ENCODE results near the gene TRABD2B.

The TRABD2B gene

GRCh38 chr1:48006264-48006663, 9.1 kb upstream of the TRABD2B start:
- H3K4me3 ChIP-seq = no peak overlapping the region
- DNase-seq (ENCODE audit: low spot score in 2 of 2) = no peak
- H3K36me3 ChIP-seq (replicated peaks) = no peaks in the 10 kb centered on the region
- H3K9me3 ChIP-seq = no peaks in the 10 kb centered on the region
- in situ Hi-C loops (cut with MboI; ENCODE audit: low sequenced_read_pairs) = no loop called here
- H3K27me3 ChIP-seq (ENCODE audit: low read depth) = no peaks in the 10 kb centered on the region
- no peaks in the 10 kb centered on the region for H3K4me1 ChIP-seq

- Histone ChIP-seq H3K27me3 (ENCODE audit: low read depth) (no peaks in the 10 kb centered on the region), H3K36me3 (replicated peaks) (no peaks in the 10 kb centered on the region), H3K4me1 (no peaks in the 10 kb centered on the region), H3K9me3 (no peaks in the 10 kb centered on the region), H3K4me3 (no peak overlapping the region)
- no peak for DNase-seq (ENCODE audit: low spot score in 2 of 2)
- in situ Hi-C loops (cut with MboI; ENCODE audit: low sequenced_read_pairs) = no loop called here
These were observed 8.3 kb upstream of the TRABD2B start for GRCh38 chr1:48005253-48006117.

GRCh38 chr1:48003741-48004531, 6.8 kb upstream of the TRABD2B start:
- in situ Hi-C loops (cut with MboI; ENCODE audit: low sequenced_read_pairs) = no loop called here

GRCh38 chr1:48002142-48002541, 5.0 kb upstream of the TRABD2B start:
- no peaks in the 10 kb centered on the region for H3K36me3 ChIP-seq (replicated peaks)
- no peak overlapping the region for H3K4me3 ChIP-seq
- in situ Hi-C loops (cut with MboI; ENCODE audit: low sequenced_read_pairs) = no loop called here
- H3K9me3 ChIP-seq = no peaks in the 10 kb centered on the region
- peaks cover 8% of the 10 kb centered on the region; the same call in 1 of the 2 replicates for H3K27me3 ChIP-seq (ENCODE audit: low read depth)
- no peaks in the 10 kb centered on the region; the same call in 1 of the 2 replicates for H3K4me1 ChIP-seq
- no peak for DNase-seq (ENCODE audit: low spot score in 2 of 2)

More at GRCh38 chr1:48003741-48004531, 6.8 kb upstream of the TRABD2B start:
- no peak for DNase-seq (ENCODE audit: low spot score in 2 of 2)
- H3K27me3 ChIP-seq (ENCODE audit: low read depth) = peaks cover 4% of the 10 kb centered on the region; the same call in 1 of the 2 replicates
- H3K4me1 ChIP-seq = no peaks in the 10 kb centered on the region
- no peaks in the 10 kb centered on the region for H3K36me3 ChIP-seq (replicated peaks)
- no peak overlapping the region for H3K4me3 ChIP-seq
- H3K9me3 ChIP-seq = no peaks in the 10 kb centered on the region

GRCh38 chr1:48001696-48002095, 4.5 kb upstream of the TRABD2B start:
- H3K4me1 ChIP-seq = no peaks in the 10 kb centered on the region; the same call in 1 of the 2 replicates
- in situ Hi-C loops (cut with MboI; ENCODE audit: low sequenced_read_pairs) = no loop called here

GRCh38 chr1:48000883-48001282, 3.7 kb upstream of the TRABD2B start:
- Histone ChIP-seq H3K9me3 (no peaks in the 10 kb centered on the region), H3K4me3 (no peak overlapping the region), H3K4me1 (no peaks in the 10 kb centered on the region; the same call in 1 of the 2 replicates), H3K27me3 (ENCODE audit: low read depth) (peaks cover 8% of the 10 kb centered on the region; the same call in 1 of the 2 replicates), H3K36me3 (replicated peaks) (no peaks in the 10 kb centered on the region)
- DNase-seq (ENCODE audit: low spot score in 2 of 2) = no peak
- in situ Hi-C loops (cut with MboI; ENCODE audit: low sequenced_read_pairs) = no loop called here

More at GRCh38 chr1:48001696-48002095, 4.5 kb upstream of the TRABD2B start:
- peaks cover 8% of the 10 kb centered on the region; the same call in 1 of the 2 replicates for H3K27me3 ChIP-seq (ENCODE audit: low read depth)
- no peaks in the 10 kb centered on the region for H3K36me3 ChIP-seq (replicated peaks)
- no peaks in the 10 kb centered on the region for H3K9me3 ChIP-seq
- no peak overlapping the region for H3K4me3 ChIP-seq
- DNase-seq (ENCODE audit: low spot score in 2 of 2) = no peak

- in situ Hi-C loops (cut with MboI; ENCODE audit: low sequenced_read_pairs) = no loop called here
- Histone ChIP-seq H3K36me3 (replicated peaks) (no peaks in the 10 kb centered on the region), H3K9me3 (no peaks in the 10 kb centered on the region), H3K27me3 (ENCODE audit: low read depth) (peaks cover 8% of the 10 kb centered on the region; the same call in 1 of the 2 replicates), H3K4me1 (no peaks in the 10 kb centered on the region; the same call in 1 of the 2 replicates), H3K4me3 (no peak overlapping the region)
- no peak for DNase-seq (ENCODE audit: low spot score in 2 of 2)
These were observed 1.9 kb upstream of the TRABD2B start for GRCh38 chr1:47999097-47999496.

- no peaks in the 10 kb centered on the region for H3K9me3 ChIP-seq
- no peak overlapping the region for H3K4me3 ChIP-seq
- in situ Hi-C loops (cut with MboI; ENCODE audit: low sequenced_read_pairs) = no loop called here
- no peaks in the 10 kb centered on the region; the same call in 1 of the 2 replicates for H3K4me1 ChIP-seq
- no peaks in the 10 kb centered on the region for H3K36me3 ChIP-seq (replicated peaks)
- DNase-seq (ENCODE audit: low spot score in 2 of 2) = no peak
- H3K27me3 ChIP-seq (ENCODE audit: low read depth) = peaks cover 8% of the 10 kb centered on the region; the same call in 1 of the 2 replicates
These were observed 1.3 kb upstream of the TRABD2B start for GRCh38 chr1:47998396-47998990.

GRCh38 chr1:47996406-47997226, 569 bp downstream of the TRABD2B start:
- Histone ChIP-seq H3K36me3 (replicated peaks) (no peaks in the 10 kb centered on the region), H3K4me1 (no peaks in the 10 kb centered on the region; the same call in 1 of the 2 replicates), H3K4me3 (peak overlapping the region; percentile 43), H3K27me3 (ENCODE audit: low read depth) (peaks cover 8% of the 10 kb centered on the region; the same call in 1 of the 2 replicates), H3K9me3 (no peaks in the 10 kb centered on the region)
- in situ Hi-C loops (cut with MboI; ENCODE audit: low sequenced_read_pairs) = no loop called here
- peak in 1 of 2 experiments; percentile 57 for DNase-seq (ENCODE audit: low spot score in 2 of 2)

GRCh38 chr1:47996060-47996405, 1.2 kb downstream of the TRABD2B start:
- in situ Hi-C loops (cut with MboI; ENCODE audit: low sequenced_read_pairs) = no loop called here
- peaks cover 8% of the 10 kb centered on the region; the same call in 1 of the 2 replicates for H3K27me3 ChIP-seq (ENCODE audit: low read depth)

GRCh38 chr1:47995306-47996050, 1.7 kb downstream of the TRABD2B start:
- Histone ChIP-seq H3K4me1 (no peaks in the 10 kb centered on the region; the same call in 1 of the 2 replicates), H3K27me3 (ENCODE audit: low read depth) (peaks cover 8% of the 10 kb centered on the region; the same call in 1 of the 2 replicates), H3K4me3 (peak overlapping the region; percentile 43; the same call in 1 of the 2 replicates), H3K36me3 (replicated peaks) (no peaks in the 10 kb centered on the region), H3K9me3 (no peaks in the 10 kb centered on the region)
- no peak for DNase-seq (ENCODE audit: low spot score in 2 of 2)
- in situ Hi-C loops (cut with MboI; ENCODE audit: low sequenced_read_pairs) = no loop called here

More at GRCh38 chr1:47996060-47996405, 1.2 kb downstream of the TRABD2B start:
- Histone ChIP-seq H3K36me3 (replicated peaks) (no peaks in the 10 kb centered on the region), H3K4me1 (no peaks in the 10 kb centered on the region; the same call in 1 of the 2 replicates), H3K4me3 (peak overlapping the region; percentile 43), H3K9me3 (no peaks in the 10 kb centered on the region)
- no peak for DNase-seq (ENCODE audit: low spot score in 2 of 2)

All from HAP-1 (cell line).